Germinal center (tissue), 1 donor: ENCODE results near the gene ETNPPL.
A peak's percentile ranks its signal among the peaks of the same experiment; 100 is the strongest.

ENCODE experiments used
- DNase-seq: peaks from one replicate; pipeline ENCODE4 v3.0.0; 2012; ENCODE audit warnings: mixed read lengths, low spot score

The ETNPPL gene

GRCh38 chr4:108762559-108763225, at the start of gene ETNPPL:
TSS of gene ETNPPL (minus strand) at chr4:108763053. CDS start at chr4:108762898, 155 bp downstream.
- DNase-seq, result peak; percentile 23

GRCh38 chr4:108811486-108811885, 48.6 kb upstream of the ETNPPL start:
- no peak for DNase-seq

- no peak for DNase-seq
Observed at GRCh38 chr4:108810087-108810486, 47.2 kb upstream of the ETNPPL start.

- no peak for DNase-seq
Observed at GRCh38 chr4:108804648-108805273, 41.9 kb upstream of the ETNPPL start.

- no peak for DNase-seq
Observed at GRCh38 chr4:108799306-108799705, 36.5 kb upstream of the ETNPPL start.

- DNase-seq, result no peak
Observed at GRCh38 chr4:108796173-108796572, 33.3 kb upstream of the ETNPPL start.

GRCh38 chr4:108795733-108796132, 32.9 kb upstream of the ETNPPL start:
- DNase-seq, result no peak

- DNase-seq, result no peak
Observed at GRCh38 chr4:108794136-108794535, 31.3 kb upstream of the ETNPPL start.

GRCh38 chr4:108793415-108793814, 30.6 kb upstream of the ETNPPL start:
- no peak for DNase-seq

- DNase-seq, result no peak
Observed at GRCh38 chr4:108788731-108789130, 25.9 kb upstream of the ETNPPL start.

- DNase-seq, result no peak
Observed at GRCh38 chr4:108787724-108788123, 24.9 kb upstream of the ETNPPL start.

- no peak for DNase-seq
Observed at GRCh38 chr4:108787106-108787505, 24.3 kb upstream of the ETNPPL start.

- DNase-seq, result no peak
Observed at GRCh38 chr4:108786351-108786750, 23.5 kb upstream of the ETNPPL start.

GRCh38 chr4:108783665-108784463, 21.0 kb upstream of the ETNPPL start:
- DNase-seq, result no peak

- no peak for DNase-seq
Observed at GRCh38 chr4:108779958-108780357, 17.1 kb upstream of the ETNPPL start.

GRCh38 chr4:108777388-108777787, 14.5 kb upstream of the ETNPPL start:
- no peak for DNase-seq

- no peak for DNase-seq
Observed at GRCh38 chr4:108775921-108776320, 13.1 kb upstream of the ETNPPL start.

- DNase-seq, result no peak
Observed at GRCh38 chr4:108774809-108775530, 12.1 kb upstream of the ETNPPL start.

- DNase-seq, result no peak
Observed at GRCh38 chr4:108772402-108772801, 9.5 kb upstream of the ETNPPL start.

GRCh38 chr4:108766058-108766457, 3.2 kb upstream of the ETNPPL start:
- no peak for DNase-seq

GRCh38 chr4:108763986-108764385, 1.1 kb upstream of the ETNPPL start:
- no peak for DNase-seq

- DNase-seq, result no peak
Observed at GRCh38 chr4:108763226-108763593, 357 bp upstream of the ETNPPL start.
